Spinal cord (tissue), 10 donors: ENCODE data around the gene LRTM2. TPM values are rescaled to one million over a fixed set of nuclear protein-coding genes. Genes with fewer than 3 reads are reported as not detected.
A peak's percentile ranks its signal among the peaks of the same experiment; 100 is the strongest.

ENCODE experiments used
- DNase-seq, 6 donors: peaks; one replicate each; pipeline versions ENCODE4 v3.0.0 to v3.0.0-alpha.2; 2013 to 2015; ENCODE audit warnings: low spot score in 6 of 6, low read depth in 4 of 6
- H3K27ac ChIP-seq: one replicate; pipeline ENCODE4 v1.5.1; 2013; ENCODE audit warnings: low read depth, low read length, control low read depth
- H3K27me3 ChIP-seq: one replicate; pipeline ENCODE4 v1.6.1; 2013; ENCODE audit warnings: low read length; ENCODE audit not compliant: control insufficient read depth, insufficient read depth
- H3K36me3 ChIP-seq: one replicate; pipeline ENCODE4 v1.6.1; 2013; ENCODE audit warnings: low read length; ENCODE audit not compliant: control insufficient read depth, insufficient read depth
- H3K4me1 ChIP-seq: one replicate; pipeline ENCODE4 v1.6.1; 2013; ENCODE audit warnings: low read length; ENCODE audit not compliant: control insufficient read depth, insufficient read depth
- H3K4me3 ChIP-seq: one replicate; pipeline ENCODE4 v1.5.1; 2013; ENCODE audit warnings: low read depth, low read length, control low read depth
- H3K9me3 ChIP-seq: one replicate; pipeline ENCODE4 v1.6.1; 2013; ENCODE audit warnings: low read length; ENCODE audit not compliant: control insufficient read depth, insufficient read depth
- WGBS: methylation state at CpG from one replicate; pipeline ENCODE4 v1.1.5; 2013; ENCODE audit warnings: missing lambda C conversion rate; ENCODE audit not compliant: insufficient coverage; 5-methylcytosine and 5-hydroxymethylcytosine counted together
- polyA plus RNA-seq, 2 donors: library from polyadenylated mRNA; unstranded; fragments of 120-200 nt; gene quantifications; one replicate each; pipeline ENCODE4 v1.2.1, GENCODE V29; 2013; ENCODE audit not compliant: insufficient read length in 2 of 2
- total RNA-seq, 2 donors: library from RNA; depleted of rRNA in 1 of 2; stranded (reverse); fragments of 120-200 nt in 1 of 2; fragments of >200 nt in 1 of 2; gene quantifications; one replicate each; pipeline versions ENCODE4 v1.2.3 to v1.2.4, GENCODE V29; 2013 to 2014
- donor health status: healthy.

Gene LRTM2
- total and polyA plus RNA-seq, 4 donors = 1.4 to 9.6 (median 5.3) TPM

DNA sequence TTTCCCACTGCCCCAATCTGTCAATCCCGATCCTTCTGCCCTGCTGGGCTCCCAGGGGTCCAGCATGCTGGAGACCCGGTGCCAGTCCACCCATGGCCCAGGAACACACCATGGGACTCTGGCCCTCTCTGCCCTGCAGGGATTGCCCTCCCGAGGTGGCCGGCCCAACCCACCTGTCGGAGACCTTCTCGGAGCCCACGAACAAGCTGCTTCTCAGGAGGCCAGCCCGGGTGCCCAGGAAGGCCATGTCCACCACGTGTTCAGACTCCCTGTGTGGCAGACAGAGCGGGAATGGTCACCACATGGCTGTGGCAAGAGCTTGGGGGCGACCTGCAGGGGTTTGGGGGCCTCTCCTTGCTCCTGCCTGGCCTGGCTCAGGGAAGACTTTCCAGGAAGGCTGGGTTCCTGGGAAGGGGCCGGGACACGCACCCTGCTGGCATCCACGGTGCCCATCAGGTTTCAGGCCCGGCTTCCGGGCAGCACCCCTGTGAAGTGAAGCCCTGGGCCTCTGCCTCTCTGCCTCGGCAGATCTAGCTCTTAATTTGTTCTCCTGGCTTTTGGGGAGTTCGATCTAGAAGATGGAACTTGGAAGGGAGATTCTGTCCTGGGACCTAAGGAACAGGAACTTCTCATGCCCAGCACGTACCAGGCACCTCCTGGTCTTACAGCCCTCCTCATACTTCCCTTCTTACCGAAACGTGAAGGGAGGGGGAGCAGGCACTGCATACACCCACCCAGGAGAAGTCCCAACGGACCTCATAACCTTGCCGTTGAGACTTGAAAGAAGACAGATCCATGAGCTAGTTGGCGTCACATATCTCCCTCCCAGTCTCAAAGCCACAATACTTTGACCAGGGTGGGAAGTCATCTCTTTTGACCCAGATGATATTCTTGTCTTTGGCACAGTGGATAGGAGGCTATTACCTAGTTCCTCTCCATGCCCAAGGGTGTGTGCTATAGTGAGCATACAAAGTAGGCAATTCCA lies 26.3 kb downstream of the LRTM2 start:
- Histone ChIP-seq H3K4me1 (peaks cover 18% of the 10 kb centered on the region), H3K27me3 (no peaks in the 10 kb centered on the region), H3K27ac (no peak overlapping the region), H3K9me3 (no peaks in the 10 kb centered on the region), H3K4me3 (no peak overlapping the region), H3K36me3 (no peaks in the 10 kb centered on the region)
- no peak for DNase-seq
- WGBS = 93% methylated on average over 22 of the region's 24 CpGs

DNA sequence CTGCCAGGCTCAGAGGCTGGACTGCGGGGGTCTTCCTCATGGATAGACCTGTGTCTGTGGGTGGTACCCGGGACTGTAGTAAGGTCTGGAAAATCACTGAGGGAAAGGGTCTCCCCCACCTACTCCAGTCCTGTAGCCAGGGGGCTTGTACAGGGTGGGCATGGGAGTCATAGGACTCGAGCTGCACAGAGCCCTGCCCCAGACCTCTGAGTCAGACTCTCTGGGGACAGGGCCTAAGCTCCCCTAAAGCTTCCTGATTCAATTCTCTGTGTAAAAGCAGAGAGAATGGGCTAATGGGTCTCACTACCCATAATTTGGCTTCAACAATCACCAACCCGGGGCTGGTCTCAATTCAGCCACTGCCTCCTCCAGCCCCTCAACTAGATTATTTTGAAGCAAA lies 27.0 kb downstream of the LRTM2 start:
- no peak overlapping the region for H3K27ac ChIP-seq
- H3K4me1 ChIP-seq = peaks cover 18% of the 10 kb centered on the region
- H3K9me3 ChIP-seq = no peaks in the 10 kb centered on the region
- H3K27me3 ChIP-seq = no peaks in the 10 kb centered on the region
- no peak overlapping the region for H3K4me3 ChIP-seq
- no peak for DNase-seq
- 70% methylated on average over 3 of the region's 4 CpGs for WGBS
- H3K36me3 ChIP-seq = no peaks in the 10 kb centered on the region

DNA sequence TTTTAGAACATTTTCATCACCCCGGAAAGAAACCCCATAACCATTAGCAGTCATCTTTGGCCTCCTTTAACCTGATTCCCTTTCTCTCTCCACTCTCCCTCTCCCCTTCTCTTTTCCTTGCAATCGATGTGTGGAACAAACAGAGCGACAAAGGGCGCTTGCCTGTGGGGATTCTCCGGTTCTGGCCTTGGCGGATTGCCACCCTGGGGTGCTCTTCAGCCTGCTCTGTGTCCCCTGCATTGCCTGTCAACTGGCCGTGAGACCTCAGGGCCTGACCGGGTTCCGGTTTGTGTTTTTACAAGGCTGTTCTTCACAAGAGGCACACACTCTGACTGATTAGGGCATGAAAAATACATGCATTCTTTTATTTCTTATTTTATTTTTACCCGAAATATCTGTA lies 27.8 kb downstream of the LRTM2 start:
- H3K36me3 ChIP-seq = no peaks in the 10 kb centered on the region
- no peaks in the 10 kb centered on the region for H3K27me3 ChIP-seq
- H3K4me1 ChIP-seq = peaks cover 18% of the 10 kb centered on the region
- H3K4me3 ChIP-seq = no peak overlapping the region
- WGBS = 47% methylated on average over 9 of the region's 10 CpGs
- DNase-seq = no peak
- no peak overlapping the region for H3K27ac ChIP-seq
- no peaks in the 10 kb centered on the region for H3K9me3 ChIP-seq

DNA sequence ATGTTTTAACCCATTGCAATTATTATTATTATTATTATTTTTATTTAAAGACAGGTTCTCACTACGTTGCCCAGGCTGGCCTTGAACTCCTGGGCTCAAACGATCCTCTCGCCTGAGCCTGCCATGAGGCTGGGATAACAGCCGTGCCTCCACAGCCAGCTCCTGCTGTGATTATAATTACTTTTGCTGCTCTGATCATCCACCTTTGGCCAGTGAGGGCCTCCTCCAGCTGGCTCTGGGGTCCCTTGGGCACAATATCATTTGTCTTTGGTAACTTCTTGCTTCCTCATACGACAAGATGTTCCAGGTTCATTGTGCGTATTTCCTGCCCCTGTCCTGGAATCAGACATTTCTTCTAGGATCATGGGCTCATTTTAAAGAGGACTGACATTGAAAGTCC lies 28.4 kb downstream of the LRTM2 start:
- Histone ChIP-seq H3K9me3 (no peaks in the 10 kb centered on the region), H3K4me1 (peaks cover 15% of the 10 kb centered on the region), H3K27ac (no peak overlapping the region), H3K27me3 (no peaks in the 10 kb centered on the region), H3K36me3 (no peaks in the 10 kb centered on the region), H3K4me3 (no peak overlapping the region)
- WGBS = 60% methylated on average over 6 of the region's 6 CpGs
- peak in 1 of 6 donors; percentile 56 for DNase-seq

DNA sequence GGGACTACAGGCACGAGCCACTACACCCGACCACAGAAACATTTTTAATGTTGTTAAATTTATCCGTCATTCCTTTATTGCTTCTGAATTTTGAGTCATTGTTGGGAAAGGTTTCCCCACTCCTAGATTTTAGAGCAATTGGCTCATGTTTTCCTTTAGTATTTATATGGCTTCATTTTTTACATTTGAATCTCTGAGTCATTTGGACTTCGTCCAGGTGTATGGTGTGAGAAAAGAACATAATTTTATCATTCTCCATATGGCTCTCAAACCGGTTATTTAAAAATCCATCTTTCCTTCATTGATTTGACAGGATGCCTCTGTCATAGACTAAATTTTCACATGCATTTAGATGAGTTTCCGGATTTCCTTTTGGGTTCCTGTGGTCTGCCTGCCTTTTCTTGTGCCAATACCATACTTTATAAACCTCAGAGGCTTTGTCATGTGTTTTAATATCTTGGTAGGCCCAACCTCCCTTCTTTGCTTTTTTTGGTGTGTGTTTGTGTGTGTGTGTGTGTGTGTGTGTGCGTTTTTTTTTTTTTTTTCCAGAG lies 30.9 kb downstream of the LRTM2 start:
- H3K4me1 ChIP-seq = no peaks in the 10 kb centered on the region
- DNase-seq = peak in 2 of 6 donors; percentile 49 to 92
- no CpG with 5 or more reads among the region's 7 CpGs for WGBS
- no peak overlapping the region for H3K27ac ChIP-seq
- no peaks in the 10 kb centered on the region for H3K27me3 ChIP-seq
- H3K9me3 ChIP-seq = peaks cover 9% of the 10 kb centered on the region
- H3K4me3 ChIP-seq = no peak overlapping the region
- no peaks in the 10 kb centered on the region for H3K36me3 ChIP-seq

DNA sequence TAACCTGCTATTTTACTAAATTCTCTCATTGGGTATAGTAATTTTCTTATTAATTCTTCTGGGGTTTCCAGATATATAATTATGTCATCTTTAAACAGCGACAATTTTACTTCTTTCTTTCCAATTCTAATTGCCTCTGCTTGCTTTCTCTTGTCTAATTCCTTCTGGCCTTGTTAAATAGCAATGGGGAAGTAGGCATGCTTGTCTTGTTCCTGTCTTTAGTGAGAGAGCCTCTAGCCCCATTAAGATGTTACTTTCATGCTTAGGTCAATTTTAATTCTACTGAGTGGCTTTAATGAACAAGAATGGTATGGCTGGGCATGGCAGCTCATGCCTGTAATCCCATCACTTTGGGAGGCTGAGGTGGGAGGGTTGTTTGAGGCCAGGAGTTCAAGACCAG lies 31.7 kb downstream of the LRTM2 start:
- no peaks in the 10 kb centered on the region for H3K27me3 ChIP-seq
- no peak overlapping the region for H3K4me3 ChIP-seq
- DNase-seq = no peak
- WGBS = no CpG with 5 or more reads among the region's 1 CpG
- no peaks in the 10 kb centered on the region for H3K4me1 ChIP-seq
- no peak overlapping the region for H3K27ac ChIP-seq
- H3K9me3 ChIP-seq = peaks cover 13% of the 10 kb centered on the region
- no peaks in the 10 kb centered on the region for H3K36me3 ChIP-seq

DNA sequence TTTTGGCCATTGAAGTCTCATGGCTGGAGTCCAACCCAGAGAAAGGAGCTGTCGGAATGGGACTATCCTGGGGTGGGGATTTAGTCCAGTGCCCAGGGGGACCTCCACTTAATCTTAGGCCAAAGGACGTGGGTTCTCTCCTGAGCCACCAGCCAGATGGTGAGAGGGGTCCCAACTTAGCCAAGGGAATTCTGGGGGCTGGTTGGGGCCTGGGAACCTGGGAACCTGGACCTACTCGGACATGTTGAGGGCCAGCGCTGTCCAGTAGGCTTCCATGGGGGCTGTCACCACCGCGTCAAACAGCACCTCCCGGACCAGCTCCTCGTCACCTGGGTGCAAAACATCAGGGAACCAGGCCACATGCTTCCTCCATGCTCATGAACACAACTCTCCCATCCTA lies 33.4 kb downstream of the LRTM2 start:
- WGBS = 96% methylated on average over 8 of the region's 8 CpGs
- Histone ChIP-seq H3K27me3 (no peaks in the 10 kb centered on the region), H3K4me1 (no peaks in the 10 kb centered on the region), H3K9me3 (peaks cover 13% of the 10 kb centered on the region), H3K36me3 (no peaks in the 10 kb centered on the region), H3K27ac (no peak overlapping the region), H3K4me3 (no peak overlapping the region)
- DNase-seq = no peak

DNA sequence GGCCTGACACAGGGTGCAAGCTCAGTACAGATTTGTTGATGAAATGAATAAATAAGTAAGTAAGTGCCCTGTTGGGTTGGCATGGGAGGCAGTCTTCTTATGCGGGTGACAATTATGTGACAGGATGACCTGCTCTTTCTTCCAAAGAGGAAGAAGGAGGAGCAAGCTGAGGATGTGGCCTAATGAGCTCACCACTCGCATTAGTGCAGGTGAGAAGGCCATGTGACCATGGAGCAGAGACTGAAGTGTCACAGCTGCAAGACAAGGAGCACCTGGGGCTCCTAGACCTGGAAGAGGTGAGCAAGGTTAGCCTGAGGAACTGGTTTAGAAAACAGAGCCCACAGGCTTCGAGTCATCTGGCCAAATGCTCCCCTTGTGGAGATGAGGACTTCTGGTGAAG lies 34.9 kb downstream of the LRTM2 start:
- H3K27me3 ChIP-seq = no peaks in the 10 kb centered on the region
- WGBS = 60% methylated on average over 3 of the region's 3 CpGs
- DNase-seq = no peak
- H3K36me3 ChIP-seq = no peaks in the 10 kb centered on the region
- H3K27ac ChIP-seq = no peak overlapping the region
- H3K4me3 ChIP-seq = no peak overlapping the region
- H3K9me3 ChIP-seq = peaks cover 13% of the 10 kb centered on the region
- no peaks in the 10 kb centered on the region for H3K4me1 ChIP-seq

DNA sequence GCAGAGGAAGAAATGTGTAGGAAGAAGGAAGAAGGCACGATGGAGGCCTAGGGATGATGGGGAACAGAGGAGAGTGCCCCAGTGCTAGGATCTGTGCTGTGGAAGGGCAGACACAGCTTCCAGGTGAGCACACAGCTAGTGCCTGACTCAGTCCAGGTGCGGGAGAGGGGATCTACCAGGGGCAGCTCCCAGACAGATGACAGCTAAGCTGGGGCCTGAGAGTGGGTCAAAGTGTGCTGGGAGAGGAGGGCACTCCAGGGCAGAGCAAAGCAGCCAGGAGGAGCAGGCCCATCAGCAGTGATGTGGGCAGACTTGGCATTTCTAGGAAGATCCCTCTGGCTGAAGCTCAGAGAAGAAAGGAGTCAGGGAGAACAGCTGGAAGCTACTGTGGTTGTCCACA lies 36.7 kb downstream of the LRTM2 start:
- H3K4me1 ChIP-seq = no peaks in the 10 kb centered on the region
- H3K9me3 ChIP-seq = peaks cover 13% of the 10 kb centered on the region
- no peak overlapping the region for H3K4me3 ChIP-seq
- H3K27me3 ChIP-seq = no peaks in the 10 kb centered on the region
- no peak for DNase-seq
- H3K27ac ChIP-seq = no peak overlapping the region
- 62% methylated on average over 2 of the region's 2 CpGs for WGBS
- H3K36me3 ChIP-seq = no peaks in the 10 kb centered on the region

DNA sequence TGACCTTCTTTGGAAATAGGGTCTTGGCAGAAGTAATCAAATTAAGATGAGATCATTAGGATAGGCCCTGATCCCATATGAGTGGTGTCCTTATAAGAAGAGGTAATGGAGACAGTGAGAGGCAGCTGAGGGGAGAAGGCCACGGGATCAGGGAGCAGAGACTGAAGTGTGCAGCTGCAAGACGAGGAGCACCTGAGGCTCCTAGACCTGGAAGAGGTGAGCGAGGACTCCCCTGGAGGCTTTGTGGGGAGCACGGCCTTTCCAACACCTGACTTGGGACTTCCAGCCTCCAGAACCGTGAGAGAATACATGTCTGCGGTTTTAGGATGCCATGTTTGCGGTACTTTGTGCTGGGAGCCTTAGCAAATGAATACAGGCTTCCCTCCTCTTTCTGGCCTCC lies 37.5 kb downstream of the LRTM2 start:
- H3K36me3 ChIP-seq = no peaks in the 10 kb centered on the region
- WGBS = 91% methylated on average over 7 of the region's 7 CpGs
- DNase-seq = no peak
- no peaks in the 10 kb centered on the region for H3K4me1 ChIP-seq
- no peak overlapping the region for H3K27ac ChIP-seq
- no peaks in the 10 kb centered on the region for H3K27me3 ChIP-seq
- H3K4me3 ChIP-seq = no peak overlapping the region
- peaks cover 13% of the 10 kb centered on the region for H3K9me3 ChIP-seq
